ENCODE data around the gene ISM1. TPM values are rescaled to one million over a fixed set of nuclear protein-coding genes. Genes with fewer than 3 reads are reported as not detected.
"Not testable (repeated sequence)": the region's sequence is repeated elsewhere in the genome, so short reads cannot be mapped to it uniquely, and the experiment has no call there.

Gene ISM1
- total RNA-seq, 1 experiment from 2014 or later, result not detected

DNA sequence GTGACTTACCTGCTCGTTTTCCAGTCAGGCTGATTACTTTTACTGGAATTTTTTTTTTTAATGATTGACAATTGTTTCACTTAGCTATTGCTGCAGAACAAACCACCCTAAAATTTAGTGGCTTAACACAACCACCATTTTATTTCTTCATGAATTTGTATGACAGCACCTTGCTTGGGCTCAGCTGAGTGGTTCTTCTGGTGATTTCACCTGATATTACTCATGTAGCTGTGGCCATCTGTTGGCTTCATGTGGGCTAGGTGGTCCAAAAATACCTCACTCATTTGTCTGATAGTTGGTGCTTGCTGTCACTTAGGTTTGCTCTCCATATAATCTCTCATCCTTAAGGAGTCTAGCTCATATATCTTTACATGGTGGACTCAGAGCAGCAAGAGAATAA lies 5.3 kb downstream of the ISM1 start:
- H4K20me1 ChIP-seq (ENCODE audit: insufficient read depth, low read depth, low read length), result no peaks in the 10 kb centered on the region

GRCh38 chr20:13228771-13229170 lies 7.7 kb downstream of the ISM1 start:
- no peaks in the 10 kb centered on the region for H3K9me3 ChIP-seq (ENCODE audit: low read length)
- no peak overlapping the region for H3K4me3 ChIP-seq (ENCODE audit: low read length)
- no peak overlapping the region for H2AFZ ChIP-seq (ENCODE audit: low read length)
- no peak overlapping the region for H3K9ac ChIP-seq (ENCODE audit: low read length)
- H3K27ac ChIP-seq (ENCODE audit: low read length), result no peak overlapping the region
- H3K27me3 ChIP-seq (ENCODE audit: low read length), result no peaks in the 10 kb centered on the region
- H3K9me2 ChIP-seq (replicated peaks; ENCODE audit: insufficient read depth, low read length), result no peaks in the 10 kb centered on the region
- H3K4me1 ChIP-seq (ENCODE audit: low read length), result no peaks in the 10 kb centered on the region
- no peaks in the 10 kb centered on the region for H3K79me2 ChIP-seq (ENCODE audit: low read length)
- no peaks in the 10 kb centered on the region for H3K36me3 ChIP-seq (ENCODE audit: insufficient read depth, low read length)
- H4K20me1 ChIP-seq (ENCODE audit: insufficient read depth, low read depth, low read length), result no peaks in the 10 kb centered on the region
- no peak overlapping the region for H3K4me2 ChIP-seq (ENCODE audit: low read depth, low read length, poor library complexity, severe bottlenecking)
- no peak for DNase-seq

More for the DNA sequence above, 5.3 kb downstream of the ISM1 start:
- Histone ChIP-seq H3K36me3 (ENCODE audit: insufficient read depth, low read length) (no peaks in the 10 kb centered on the region), H3K4me1 (ENCODE audit: low read length) (no peaks in the 10 kb centered on the region), H3K4me2 (ENCODE audit: low read depth, low read length, poor library complexity, severe bottlenecking) (no peak overlapping the region), H3K9ac (ENCODE audit: low read length) (no peak overlapping the region), H2AFZ (ENCODE audit: low read length) (no peak overlapping the region), H3K27ac (ENCODE audit: low read length) (no peak overlapping the region), H3K79me2 (ENCODE audit: low read length) (no peaks in the 10 kb centered on the region), H3K27me3 (ENCODE audit: low read length) (no peaks in the 10 kb centered on the region), H3K4me3 (ENCODE audit: low read length) (no peak overlapping the region), H3K9me2 (replicated peaks; ENCODE audit: insufficient read depth, low read length) (no peaks in the 10 kb centered on the region), H3K9me3 (ENCODE audit: low read length) (no peaks in the 10 kb centered on the region; the same call in 1 of the 2 replicates)
- no peak for DNase-seq

GRCh38 chr20:13229538-13229937 lies 8.5 kb downstream of the ISM1 start:
- Histone ChIP-seq H3K9me3 (ENCODE audit: low read length) (no peaks in the 10 kb centered on the region), H3K27ac (ENCODE audit: low read length) (no peak overlapping the region), H3K36me3 (ENCODE audit: insufficient read depth, low read length) (no peaks in the 10 kb centered on the region), H3K9ac (ENCODE audit: low read length) (no peak overlapping the region), H3K4me2 (ENCODE audit: low read depth, low read length, poor library complexity, severe bottlenecking) (no peak overlapping the region), H2AFZ (ENCODE audit: low read length) (no peak overlapping the region), H3K27me3 (ENCODE audit: low read length) (no peaks in the 10 kb centered on the region), H3K4me1 (ENCODE audit: low read length) (no peaks in the 10 kb centered on the region), H4K20me1 (ENCODE audit: insufficient read depth, low read depth, low read length) (no peaks in the 10 kb centered on the region), H3K4me3 (ENCODE audit: low read length) (no peak overlapping the region), H3K79me2 (ENCODE audit: low read length) (no peaks in the 10 kb centered on the region), H3K9me2 (replicated peaks; ENCODE audit: insufficient read depth, low read length) (no peaks in the 10 kb centered on the region)
- no peak for DNase-seq

DNA sequence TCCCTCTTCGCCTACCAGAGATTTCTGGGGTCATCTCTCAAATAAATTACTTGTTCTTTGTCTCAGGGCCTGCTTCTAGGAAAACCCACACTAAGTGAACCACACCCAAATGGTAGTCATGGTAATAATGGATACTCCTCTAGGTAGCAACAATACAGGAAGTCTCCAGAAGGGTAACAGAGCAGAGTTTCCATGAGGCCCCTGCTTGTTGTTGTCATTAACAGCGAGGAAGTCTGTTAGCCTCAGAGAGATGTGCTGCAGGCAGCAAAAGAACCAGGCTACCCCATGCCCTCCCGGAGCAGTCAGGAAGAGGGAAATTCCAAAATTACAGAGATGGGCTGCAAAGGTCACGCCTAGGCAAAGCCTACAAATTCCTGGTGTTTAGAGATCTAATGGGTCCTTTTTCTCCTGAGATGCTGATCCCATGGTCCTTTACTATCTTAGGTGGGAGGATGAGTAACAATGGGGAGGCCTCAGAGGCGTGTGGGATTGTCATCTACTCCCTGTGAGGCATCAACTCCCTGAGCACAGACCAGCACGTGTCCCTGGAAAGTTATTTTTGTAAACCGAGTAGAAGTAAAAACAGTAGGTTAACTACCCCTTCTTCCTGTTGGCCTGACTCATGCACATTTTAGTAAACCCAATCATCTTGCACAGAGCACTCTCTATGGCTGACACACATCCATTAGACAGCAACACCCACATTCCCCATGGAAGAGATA lies 10.1 kb downstream of the ISM1 start:
- no peaks in the 10 kb centered on the region for H3K27me3 ChIP-seq (ENCODE audit: low read length)
- no peak overlapping the region for H3K4me3 ChIP-seq (ENCODE audit: low read length)
- no peak overlapping the region for H3K27ac ChIP-seq (ENCODE audit: low read length)
- no peaks in the 10 kb centered on the region for H4K20me1 ChIP-seq (ENCODE audit: insufficient read depth, low read depth, low read length)
- no peaks in the 10 kb centered on the region for H3K36me3 ChIP-seq (ENCODE audit: insufficient read depth, low read length)
- H3K9ac ChIP-seq (ENCODE audit: low read length), result no peak overlapping the region
- no peaks in the 10 kb centered on the region for H3K79me2 ChIP-seq (ENCODE audit: low read length)
- DNase-seq, result no peak
- H2AFZ ChIP-seq (ENCODE audit: low read length), result no peak overlapping the region
- H3K4me1 ChIP-seq (ENCODE audit: low read length), result no peaks in the 10 kb centered on the region
- H3K4me2 ChIP-seq (ENCODE audit: low read depth, low read length, poor library complexity, severe bottlenecking), result no peak overlapping the region
- no peaks in the 10 kb centered on the region for H3K9me2 ChIP-seq (replicated peaks; ENCODE audit: insufficient read depth, low read length)
- H3K9me3 ChIP-seq (ENCODE audit: low read length), result no peaks in the 10 kb centered on the region

DNA sequence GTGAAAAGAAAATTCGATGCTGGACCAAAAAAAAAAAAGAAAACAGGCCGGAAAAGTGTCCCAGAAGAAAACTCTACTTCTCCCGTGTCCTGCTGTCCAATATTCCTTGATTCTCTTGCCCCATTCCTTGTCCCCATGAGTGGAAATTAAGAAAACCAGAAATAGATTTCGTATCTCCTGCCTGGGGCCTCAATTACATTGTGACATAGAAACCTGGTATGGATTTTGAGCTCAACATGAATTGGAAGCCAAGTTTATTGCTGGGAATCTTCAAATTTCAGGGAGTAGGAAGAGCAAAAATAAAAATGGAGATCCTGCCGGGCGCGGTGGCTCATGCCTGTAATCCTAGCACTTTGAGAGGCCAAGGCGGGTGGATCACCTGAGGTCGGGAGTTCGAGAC lies 11.9 kb downstream of the ISM1 start:
- Histone ChIP-seq H3K27me3 (ENCODE audit: low read length) (no peaks in the 10 kb centered on the region), H3K9me2 (replicated peaks; ENCODE audit: insufficient read depth, low read length) (no peaks in the 10 kb centered on the region), H3K9ac (ENCODE audit: low read length) (no peak overlapping the region), H3K4me3 (ENCODE audit: low read length) (no peak overlapping the region), H3K4me1 (ENCODE audit: low read length) (no peaks in the 10 kb centered on the region), H4K20me1 (ENCODE audit: insufficient read depth, low read depth, low read length) (no peaks in the 10 kb centered on the region), H3K4me2 (ENCODE audit: low read depth, low read length, poor library complexity, severe bottlenecking) (no peak overlapping the region), H3K79me2 (ENCODE audit: low read length) (no peaks in the 10 kb centered on the region), H3K27ac (ENCODE audit: low read length) (no peak overlapping the region), H2AFZ (ENCODE audit: low read length) (no peak overlapping the region), H3K9me3 (ENCODE audit: low read length) (no peaks in the 10 kb centered on the region), H3K36me3 (ENCODE audit: insufficient read depth, low read length) (no peaks in the 10 kb centered on the region)
- no peak for DNase-seq

GRCh38 chr20:13234961-13235360 lies 13.9 kb downstream of the ISM1 start:
- no peaks in the 10 kb centered on the region for H3K9me3 ChIP-seq (ENCODE audit: low read length)
- no peak overlapping the region for H3K4me2 ChIP-seq (ENCODE audit: low read depth, low read length, poor library complexity, severe bottlenecking)
- H3K9me2 ChIP-seq (replicated peaks; ENCODE audit: insufficient read depth, low read length), result no peaks in the 10 kb centered on the region
- H3K27me3 ChIP-seq (ENCODE audit: low read length), result no peaks in the 10 kb centered on the region
- no peak overlapping the region for H3K4me3 ChIP-seq (ENCODE audit: low read length)
- no peak for DNase-seq
- H3K9ac ChIP-seq (ENCODE audit: low read length), result no peak overlapping the region
- H3K4me1 ChIP-seq (ENCODE audit: low read length), result no peaks in the 10 kb centered on the region
- H3K79me2 ChIP-seq (ENCODE audit: low read length), result no peaks in the 10 kb centered on the region
- H4K20me1 ChIP-seq (ENCODE audit: insufficient read depth, low read depth, low read length), result no peaks in the 10 kb centered on the region
- H2AFZ ChIP-seq (ENCODE audit: low read length), result no peak overlapping the region
- no peaks in the 10 kb centered on the region for H3K36me3 ChIP-seq (ENCODE audit: insufficient read depth, low read length)
- H3K27ac ChIP-seq (ENCODE audit: low read length), result no peak overlapping the region

DNA sequence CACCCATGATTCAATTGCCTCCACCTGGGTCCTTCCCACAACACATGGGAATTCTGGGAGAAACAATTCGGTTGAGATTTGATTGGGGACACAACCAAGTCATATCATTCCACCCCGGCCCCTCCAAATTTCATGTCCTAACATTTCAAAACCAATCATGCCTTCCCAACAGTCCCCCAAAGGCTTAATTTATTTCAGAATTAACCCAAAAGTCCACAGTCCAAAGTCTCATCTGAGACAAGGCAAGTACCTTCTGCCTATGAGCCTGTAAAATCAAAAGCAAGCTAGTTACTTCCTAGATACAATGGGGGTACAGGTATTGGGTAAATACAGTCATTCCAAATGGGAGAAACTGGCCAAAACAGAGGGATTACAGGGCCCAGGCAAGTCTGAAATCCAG lies 15.3 kb downstream of the ISM1 start:
- not testable (repeated sequence) for H3K4me1 ChIP-seq (ENCODE audit: low read length); H3K9me2 ChIP-seq (replicated peaks; ENCODE audit: insufficient read depth, low read length); H4K20me1 ChIP-seq (ENCODE audit: insufficient read depth, low read depth, low read length); H3K27me3 ChIP-seq (ENCODE audit: low read length); H2AFZ ChIP-seq (ENCODE audit: low read length); H3K9ac ChIP-seq (ENCODE audit: low read length); H3K27ac ChIP-seq (ENCODE audit: low read length); H3K79me2 ChIP-seq (ENCODE audit: low read length); H3K36me3 ChIP-seq (ENCODE audit: insufficient read depth, low read length); H3K4me2 ChIP-seq (ENCODE audit: low read depth, low read length, poor library complexity, severe bottlenecking); H3K4me3 ChIP-seq (ENCODE audit: low read length); DNase-seq; H3K9me3 ChIP-seq (ENCODE audit: low read length)

DNA sequence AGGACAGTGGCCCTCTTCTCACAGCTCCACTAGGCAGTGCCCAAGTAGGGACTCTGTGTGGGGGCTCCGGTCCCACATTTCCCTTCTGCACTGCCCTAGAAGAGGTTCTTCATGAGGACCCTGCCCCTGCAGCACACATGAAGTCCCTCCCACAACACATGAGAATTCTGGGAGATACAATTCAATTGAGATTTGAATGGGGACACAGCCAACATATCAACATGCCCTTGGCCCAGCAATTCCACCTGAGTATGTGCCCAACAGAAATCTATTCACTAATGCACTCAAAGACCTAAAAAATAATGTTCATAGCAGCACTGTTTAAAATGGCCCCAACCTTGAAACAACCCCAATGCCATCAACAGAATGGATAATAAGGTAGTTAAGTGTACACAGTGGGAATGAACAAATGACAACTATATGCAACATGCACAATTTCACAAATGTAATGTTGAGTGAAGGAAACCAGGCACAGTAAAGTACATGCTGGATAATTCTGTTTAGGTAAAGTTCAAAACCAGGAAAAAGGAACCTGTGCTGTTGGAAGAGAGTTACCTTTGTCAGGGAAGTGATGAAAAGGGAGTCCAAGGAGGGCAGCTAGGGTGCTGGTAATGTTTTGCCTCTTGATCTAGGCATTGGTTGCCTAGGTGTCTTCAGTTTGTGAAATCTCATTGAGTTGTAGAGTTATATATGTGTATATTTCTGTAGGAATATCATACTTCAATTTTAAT lies 16.1 kb downstream of the ISM1 start:
- no peak overlapping the region for H3K27ac ChIP-seq (ENCODE audit: low read length)
- no peaks in the 10 kb centered on the region for H3K36me3 ChIP-seq (ENCODE audit: insufficient read depth, low read length)
- no peak overlapping the region for H3K4me3 ChIP-seq (ENCODE audit: low read length)
- DNase-seq, result no peak
- H4K20me1 ChIP-seq (ENCODE audit: insufficient read depth, low read depth, low read length), result no peaks in the 10 kb centered on the region
- H2AFZ ChIP-seq (ENCODE audit: low read length), result no peak overlapping the region
- H3K4me2 ChIP-seq (ENCODE audit: low read depth, low read length, poor library complexity, severe bottlenecking), result no peak overlapping the region
- no peaks in the 10 kb centered on the region for H3K4me1 ChIP-seq (ENCODE audit: low read length)
- no peaks in the 10 kb centered on the region for H3K27me3 ChIP-seq (ENCODE audit: low read length)
- no peaks in the 10 kb centered on the region for H3K9me2 ChIP-seq (replicated peaks; ENCODE audit: insufficient read depth, low read length)
- no peak overlapping the region for H3K9ac ChIP-seq (ENCODE audit: low read length)
- no peaks in the 10 kb centered on the region for H3K79me2 ChIP-seq (ENCODE audit: low read length)
- no peaks in the 10 kb centered on the region for H3K9me3 ChIP-seq (ENCODE audit: low read length)

All from Karpas-422 (cell line).